GM12874 (cell line): Measurements from ENCODE around the gene AGBL3.

ENCODE experiments used
- TF ChIP-seq, protein P1 (sequence below): IDR thresholded peaks from 2 replicates; pipeline ENCODE4 v1.5.1; 2011; ENCODE audit warnings: low read depth, mild to moderate bottlenecking, control low read depth, low read length, moderate library complexity; ENCODE audit not compliant: insufficient read depth

Gene AGBL3

DNA sequence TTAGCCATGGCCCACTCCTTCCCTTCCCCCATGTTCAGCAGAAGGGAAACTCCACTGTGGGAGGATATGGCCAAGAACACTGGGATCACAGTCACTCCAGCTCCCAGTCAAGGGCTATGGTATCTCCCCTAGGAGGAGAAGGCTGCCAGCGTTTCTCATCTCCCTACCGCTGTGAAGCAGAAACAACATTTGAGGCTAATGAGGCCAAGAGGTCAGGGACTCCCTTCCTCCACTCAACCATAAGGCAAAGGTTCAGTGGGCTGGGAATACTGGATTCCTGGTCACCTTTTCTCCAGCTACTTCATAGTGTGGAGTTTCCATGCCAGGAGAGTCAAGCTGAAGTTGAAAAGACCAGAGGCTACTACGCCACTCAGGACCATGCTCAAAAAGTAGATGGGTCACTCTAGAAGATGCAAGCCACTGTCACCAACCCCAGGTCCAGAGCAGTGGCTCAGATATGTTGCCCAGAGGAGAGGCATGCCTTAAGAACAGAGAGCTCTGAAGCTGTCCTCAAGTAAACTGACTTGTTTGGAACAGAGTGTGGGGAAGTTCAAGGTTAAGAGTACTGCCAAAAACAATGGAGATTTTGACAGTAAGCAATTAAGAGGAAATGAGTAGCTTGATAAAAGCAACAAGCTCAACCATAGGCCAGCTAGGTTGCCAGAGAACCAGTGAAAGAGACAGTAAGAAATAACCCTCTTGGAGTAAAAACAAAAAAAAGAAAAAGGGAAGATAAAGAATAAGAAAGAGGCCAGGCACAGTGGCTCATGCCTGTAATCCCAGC lies 157.8 kb downstream of the AGBL3 start:
- TF ChIP-seq, protein P1, sequence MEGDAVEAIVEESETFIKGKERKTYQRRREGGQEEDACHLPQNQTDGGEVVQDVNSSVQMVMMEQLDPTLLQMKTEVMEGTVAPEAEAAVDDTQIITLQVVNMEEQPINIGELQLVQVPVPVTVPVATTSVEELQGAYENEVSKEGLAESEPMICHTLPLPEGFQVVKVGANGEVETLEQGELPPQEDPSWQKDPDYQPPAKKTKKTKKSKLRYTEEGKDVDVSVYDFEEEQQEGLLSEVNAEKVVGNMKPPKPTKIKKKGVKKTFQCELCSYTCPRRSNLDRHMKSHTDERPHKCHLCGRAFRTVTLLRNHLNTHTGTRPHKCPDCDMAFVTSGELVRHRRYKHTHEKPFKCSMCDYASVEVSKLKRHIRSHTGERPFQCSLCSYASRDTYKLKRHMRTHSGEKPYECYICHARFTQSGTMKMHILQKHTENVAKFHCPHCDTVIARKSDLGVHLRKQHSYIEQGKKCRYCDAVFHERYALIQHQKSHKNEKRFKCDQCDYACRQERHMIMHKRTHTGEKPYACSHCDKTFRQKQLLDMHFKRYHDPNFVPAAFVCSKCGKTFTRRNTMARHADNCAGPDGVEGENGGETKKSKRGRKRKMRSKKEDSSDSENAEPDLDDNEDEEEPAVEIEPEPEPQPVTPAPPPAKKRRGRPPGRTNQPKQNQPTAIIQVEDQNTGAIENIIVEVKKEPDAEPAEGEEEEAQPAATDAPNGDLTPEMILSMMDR, result no peak

DNA sequence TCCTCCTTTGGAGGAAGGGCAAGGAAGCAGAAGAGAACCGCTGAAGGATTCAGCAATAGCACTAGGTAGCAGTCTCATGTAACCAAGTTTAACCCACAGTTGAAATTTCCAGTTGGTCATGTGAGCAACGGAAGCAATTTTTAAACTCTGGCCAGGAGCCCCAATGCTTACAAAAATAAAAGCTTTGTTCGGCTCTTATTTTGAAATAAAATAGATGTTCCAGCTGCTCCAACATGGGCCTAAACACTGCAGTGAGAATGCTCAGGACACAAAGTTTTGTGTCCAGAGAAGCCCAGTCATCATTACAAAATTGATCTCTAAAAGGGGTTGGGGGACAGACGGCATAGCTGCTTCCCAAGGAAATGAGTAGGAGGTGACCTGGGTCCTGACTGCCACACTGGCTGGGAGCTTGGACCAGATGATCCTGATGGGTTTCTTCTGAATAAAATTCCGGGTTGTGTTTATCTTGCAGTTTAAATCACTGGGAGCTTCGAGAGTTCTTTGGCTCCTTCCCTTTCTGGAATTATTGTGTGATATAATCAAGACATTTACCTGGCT lies 161.1 kb downstream of the AGBL3 start:
- TF ChIP-seq, protein P1, result no peak

DNA sequence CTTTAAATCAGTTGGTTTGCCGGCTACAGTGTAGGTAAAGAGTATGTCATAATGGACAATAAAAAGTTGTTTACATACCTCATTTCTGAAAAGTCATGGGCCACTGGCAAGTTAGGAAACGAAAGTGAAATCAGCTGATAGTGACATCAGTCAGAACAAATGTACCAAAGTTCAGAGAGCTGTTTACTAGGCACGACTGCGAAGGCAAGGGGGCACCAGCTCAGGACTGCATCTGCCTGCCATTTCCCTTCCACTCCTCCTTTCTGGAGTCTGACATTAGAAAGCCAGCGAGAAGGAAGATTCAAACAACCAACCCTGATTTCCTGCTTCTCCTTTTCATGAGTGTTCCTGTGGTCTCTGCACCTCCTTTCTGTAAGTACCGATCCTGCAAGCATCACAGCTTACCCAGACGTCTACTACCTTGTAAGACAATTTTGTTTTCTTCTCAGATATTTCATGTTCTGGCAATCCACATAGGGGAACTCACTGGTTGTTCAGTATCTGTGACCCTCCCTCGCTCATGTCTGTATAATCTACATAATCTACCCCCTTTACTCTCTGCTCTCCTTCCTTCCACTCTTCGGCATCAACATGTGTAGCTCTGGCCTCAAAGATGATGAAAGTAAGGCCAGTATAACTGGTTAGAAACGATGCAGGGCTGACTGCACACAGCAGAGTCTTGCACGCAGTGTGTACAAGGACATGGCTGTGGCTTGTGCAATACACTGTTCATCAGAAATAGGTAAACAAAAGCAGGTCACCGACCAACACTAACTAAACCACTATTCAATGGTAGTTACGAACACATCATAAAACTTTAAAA lies 161.8 kb downstream of the AGBL3 start, which contains the start of gene TMEM140:
Gene TMEM140, plus strand, starts transcription at position 174 of the 823 bp plus-strand sequence. CDS start 16,370 bp downstream, outside the sequence.
- TF ChIP-seq, protein P1, result no peak

DNA sequence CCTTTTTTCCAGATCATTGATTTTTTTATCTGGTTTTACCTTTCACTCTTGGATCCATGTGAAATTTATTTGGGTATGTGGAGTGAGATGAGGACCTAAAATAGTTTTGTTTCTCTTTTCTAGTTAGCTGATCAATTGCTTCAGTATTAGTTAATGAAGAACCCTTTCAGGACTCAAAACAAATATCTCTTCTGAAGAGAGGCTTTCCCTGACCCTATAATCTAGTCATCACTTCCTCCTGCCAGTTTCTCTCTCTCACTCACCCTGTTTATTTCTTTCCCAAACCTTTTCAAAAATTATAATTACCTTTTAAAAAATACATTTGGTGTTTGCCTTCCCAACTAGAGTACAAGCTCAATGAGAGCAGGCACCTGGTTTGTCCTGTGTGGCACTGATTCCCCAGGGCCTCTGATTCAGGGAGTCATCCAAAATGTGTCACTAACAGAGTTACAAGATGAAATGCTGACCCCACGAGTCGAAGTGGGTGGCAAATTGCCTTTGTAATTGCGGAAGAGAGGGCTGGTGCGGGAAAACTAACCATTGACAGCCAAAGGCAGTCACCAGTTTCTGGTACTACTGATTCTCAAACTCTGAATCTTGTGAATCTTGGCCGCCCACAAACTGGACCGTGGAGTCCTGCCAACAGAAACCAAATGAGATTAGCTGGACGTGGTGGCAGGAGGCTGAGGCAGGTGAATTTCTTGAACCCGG lies 163.9 kb downstream of the AGBL3 start:
- TF ChIP-seq, protein P1, result no peak

DNA sequence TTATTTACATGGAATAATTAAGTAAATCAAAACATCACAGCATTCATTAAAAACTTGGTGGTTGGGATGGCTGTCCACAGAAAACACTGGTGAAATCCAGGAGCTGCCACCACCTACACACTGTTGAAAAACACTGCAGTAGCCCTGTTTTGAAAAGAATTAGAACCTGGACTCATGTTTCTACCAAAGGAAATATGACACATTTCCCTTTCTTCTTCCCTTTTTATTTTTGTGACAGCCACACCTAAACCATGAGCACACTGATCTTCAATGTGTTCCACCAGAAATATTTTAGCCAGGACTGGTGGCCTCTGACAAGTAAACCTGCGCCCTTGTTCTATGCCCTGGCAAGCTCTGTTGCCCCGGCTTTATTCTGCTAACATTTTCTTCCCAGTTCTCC lies 164.8 kb downstream of the AGBL3 start:
- TF ChIP-seq, protein P1, result no peak

DNA sequence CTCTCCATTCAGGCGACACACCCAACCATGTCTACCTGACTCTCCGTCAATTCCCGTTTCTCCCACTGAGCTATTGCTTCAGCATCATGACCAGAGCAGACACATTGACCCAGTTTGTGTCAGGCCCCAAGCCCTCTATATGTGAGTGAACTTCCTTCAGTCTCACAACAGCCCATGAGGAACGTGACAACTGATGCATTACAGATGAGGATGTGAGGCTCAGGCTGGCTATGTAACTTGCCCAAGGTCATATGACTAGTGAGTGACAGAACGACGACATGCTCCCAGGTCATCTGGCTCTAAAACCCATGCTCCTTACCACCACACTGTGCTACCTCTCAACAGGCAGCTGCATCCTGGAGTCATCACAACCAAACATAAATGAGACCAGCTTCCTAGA lies 165.2 kb downstream of the AGBL3 start:
- TF ChIP-seq, protein P1, result no peak
